SK-N-SH treated with all-trans-retinoic acid at 6 μM for 48 hours (cell line): Measurements from ENCODE around the gene AK4.

ENCODE experiments used
- CSDC2 ChIP-seq: fragments of 250-450 bp; sonication (Bioruptor Pico); IDR thresholded peaks from 2 replicates; pipeline ENCODE4 v1.5.0; 2020; ENCODE audit warnings: mild to moderate bottlenecking, moderate library complexity
- CSRNP3 ChIP-seq: fragments of 250-450 bp; sonication (Bioruptor Pico); IDR thresholded peaks from 2 replicates; pipeline ENCODE4 v1.5.1; 2021; ENCODE audit warnings: mild to moderate bottlenecking, moderate library complexity
- PATZ1 ChIP-seq: fragments of 250-450 bp; sonication (Bioruptor Pico); IDR thresholded peaks from 2 replicates; pipeline ENCODE4 v1.8.0; 2020; ENCODE audit warnings: mild to moderate bottlenecking, moderate library complexity, borderline replicate concordance
- RARB ChIP-seq: fragments of 250-450 bp; sonication (Bioruptor Pico); IDR thresholded peaks from 2 replicates; pipeline ENCODE4 v1.8.0; 2021; ENCODE audit warnings: mild to moderate bottlenecking, moderate library complexity
- TCF4 ChIP-seq: fragments of 250-450 bp; sonication (Bioruptor Pico); IDR thresholded peaks from 2 replicates; pipeline ENCODE4 v1.8.0; 2021; ENCODE audit warnings: mild to moderate bottlenecking, moderate library complexity, borderline replicate concordance
- TOX ChIP-seq: fragments of 250-450 bp; sonication (Bioruptor Pico); IDR thresholded peaks from 2 replicates; pipeline ENCODE4 v1.8.0; 2021; ENCODE audit warnings: mild to moderate bottlenecking, moderate library complexity, borderline replicate concordance
- ZC3H10 ChIP-seq: fragments of 250-450 bp; sonication (Bioruptor Pico); IDR thresholded peaks from 2 replicates; pipeline ENCODE4 v1.5.1; 2021; ENCODE audit warnings: mild to moderate bottlenecking, moderate library complexity
- ZNF565 ChIP-seq: fragments of 450-650 bp; formaldehyde crosslinking; conservative IDR thresholded peaks from 2 replicates; pipeline ENCODE4 v1.5.0; 2020; ENCODE audit warnings: low read depth, mild to moderate bottlenecking, moderate library complexity
- ZNF70 ChIP-seq: fragments of 450-650 bp; formaldehyde crosslinking; IDR thresholded peaks from 2 replicates; pipeline ENCODE4 v1.5.0; 2020; ENCODE audit warnings: mild to moderate bottlenecking, moderate library complexity
- ZNF8 ChIP-seq: fragments of 450-650 bp; formaldehyde crosslinking; IDR thresholded peaks from 2 replicates; pipeline ENCODE4 v1.5.0; 2020; ENCODE audit warnings: mild to moderate bottlenecking, moderate library complexity
- TF ChIP-seq, protein P1 (sequence below): fragments of 250-450 bp; sonication (Bioruptor Pico); IDR thresholded peaks from 2 replicates; pipeline ENCODE4 v1.8.0; 2021; ENCODE audit warnings: low read depth, mild to moderate bottlenecking, moderate library complexity, borderline replicate concordance

GRCh38 chr1:65180977-65181376 lies 33.0 kb downstream of the AK4 start:
- no peak for TF ChIP-seq RARB
- no peak for TF ChIP-seq PATZ1
- no peak for TF ChIP-seq TCF4 (CRISPR knock-in tag)
- no peak for TF ChIP-seq ZNF565 (CRISPR knock-in tag)
- TF ChIP-seq ZC3H10: no peak
- no peak for TF ChIP-seq ZNF70 (CRISPR knock-in tag)
- TF ChIP-seq TOX: no peak
- TF ChIP-seq ZNF8 (CRISPR knock-in tag): no peak
- TF ChIP-seq CSRNP3: no peak
- TF ChIP-seq CSDC2 (CRISPR knock-in tag): no peak
- TF ChIP-seq, protein P1, sequence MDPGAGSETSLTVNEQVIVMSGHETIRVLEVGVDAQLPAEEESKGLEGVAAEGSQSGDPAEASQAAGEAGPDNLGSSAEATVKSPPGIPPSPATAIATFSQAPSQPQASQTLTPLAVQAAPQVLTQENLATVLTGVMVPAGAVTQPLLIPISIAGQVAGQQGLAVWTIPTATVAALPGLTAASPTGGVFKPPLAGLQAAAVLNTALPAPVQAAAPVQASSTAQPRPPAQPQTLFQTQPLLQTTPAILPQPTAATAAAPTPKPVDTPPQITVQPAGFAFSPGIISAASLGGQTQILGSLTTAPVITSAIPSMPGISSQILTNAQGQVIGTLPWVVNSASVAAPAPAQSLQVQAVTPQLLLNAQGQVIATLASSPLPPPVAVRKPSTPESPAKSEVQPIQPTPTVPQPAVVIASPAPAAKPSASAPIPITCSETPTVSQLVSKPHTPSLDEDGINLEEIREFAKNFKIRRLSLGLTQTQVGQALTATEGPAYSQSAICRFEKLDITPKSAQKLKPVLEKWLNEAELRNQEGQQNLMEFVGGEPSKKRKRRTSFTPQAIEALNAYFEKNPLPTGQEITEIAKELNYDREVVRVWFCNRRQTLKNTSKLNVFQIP: no peak
